A549 (cell line): Measurements from ENCODE around the gene INKA2.

Experiments
- CBX8 ChIP-seq: fragments of 200-600 bp; sonication (generic); IDR thresholded peaks from 2 replicates; pipeline ENCODE4 v1.6.1; 2016
- CEBPB ChIP-seq, 2 experiments: fragments of >200 bp in 1 of 2; sonication (Bioruptor Twin) in 1 of 2; formaldehyde crosslinking in 1 of 2; IDR thresholded peaks; 2 replicates each; pipeline ENCODE4 v1.6.1; 2012 to 2016
- CHD2 ChIP-seq: fragments of 150-350 bp; IDR thresholded peaks from 2 replicates; pipeline ENCODE4 v1.6.1; 2014; ENCODE audit warnings: low read length; ENCODE audit not compliant: partially characterized antibody
- EHMT2 ChIP-seq: fragments of 200-600 bp; sonication (generic); IDR thresholded peaks from 2 replicates; pipeline ENCODE4 v1.6.1; 2016; ENCODE audit warnings: antibody characterized with exemption, low read depth, mild to moderate bottlenecking, moderate library complexity
- EP300 ChIP-seq, 2 experiments: fragments of >200 bp; sonication (Bioruptor Twin); formaldehyde crosslinking; IDR thresholded peaks; 2 replicates in 1 of 2; 3 replicates in 1 of 2; pipeline ENCODE4 v1.6.1; 2016 to 2017
- HDAC2 ChIP-seq: fragments of 200-600 bp; sonication (generic); IDR thresholded peaks from 2 replicates; pipeline ENCODE4 v1.6.1; 2016
- JUN ChIP-seq, 2 experiments: fragments of >200 bp; sonication (Bioruptor Twin); formaldehyde crosslinking; IDR thresholded peaks; 2 replicates in 1 of 2; 3 replicates in 1 of 2; pipeline ENCODE4 v1.6.1; 2016 to 2017
- MAFK ChIP-seq: fragments of 450-650 bp; IDR thresholded peaks from 2 replicates; pipeline ENCODE4 v1.6.1; 2014; ENCODE audit not compliant: partially characterized antibody
- NPAS2 ChIP-seq: fragments of 250-450 bp; sonication (Bioruptor Pico); IDR thresholded peaks from 2 replicates; pipeline ENCODE4 v1.8.0; 2022; ENCODE audit warnings: mild to moderate bottlenecking, moderate library complexity, borderline replicate concordance
- POLR2A ChIP-seq: IDR thresholded peaks from 2 replicates; pipeline ENCODE4 v1.6.1; 2012; ENCODE audit warnings: mild to moderate bottlenecking, low read length
- RAD21 ChIP-seq, 2 experiments: fragments of >200 bp in 1 of 2; sonication (Bioruptor Twin) in 1 of 2; formaldehyde crosslinking in 1 of 2; IDR thresholded peaks in 1 of 2; conservative IDR thresholded peaks in 1 of 2; 2 replicates in 1 of 2; 3 replicates in 1 of 2; pipeline ENCODE4 v1.6.1; 2012 to 2018; ENCODE audit warnings: inconsistent platforms in 1 of 2
- RFX5 ChIP-seq: fragments of 450-650 bp; IDR thresholded peaks from 2 replicates; pipeline ENCODE4 v1.7.1; 2014; ENCODE audit warnings: antibody characterized with exemption, mild to moderate bottlenecking, moderate library complexity
- TF ChIP-seq, protein P1 (sequence below): fragments of >200 bp; sonication (Bioruptor Twin); formaldehyde crosslinking; IDR thresholded peaks from 3 replicates; pipeline ENCODE4 v1.5.1; 2016

- TF ChIP-seq, protein P1, sequence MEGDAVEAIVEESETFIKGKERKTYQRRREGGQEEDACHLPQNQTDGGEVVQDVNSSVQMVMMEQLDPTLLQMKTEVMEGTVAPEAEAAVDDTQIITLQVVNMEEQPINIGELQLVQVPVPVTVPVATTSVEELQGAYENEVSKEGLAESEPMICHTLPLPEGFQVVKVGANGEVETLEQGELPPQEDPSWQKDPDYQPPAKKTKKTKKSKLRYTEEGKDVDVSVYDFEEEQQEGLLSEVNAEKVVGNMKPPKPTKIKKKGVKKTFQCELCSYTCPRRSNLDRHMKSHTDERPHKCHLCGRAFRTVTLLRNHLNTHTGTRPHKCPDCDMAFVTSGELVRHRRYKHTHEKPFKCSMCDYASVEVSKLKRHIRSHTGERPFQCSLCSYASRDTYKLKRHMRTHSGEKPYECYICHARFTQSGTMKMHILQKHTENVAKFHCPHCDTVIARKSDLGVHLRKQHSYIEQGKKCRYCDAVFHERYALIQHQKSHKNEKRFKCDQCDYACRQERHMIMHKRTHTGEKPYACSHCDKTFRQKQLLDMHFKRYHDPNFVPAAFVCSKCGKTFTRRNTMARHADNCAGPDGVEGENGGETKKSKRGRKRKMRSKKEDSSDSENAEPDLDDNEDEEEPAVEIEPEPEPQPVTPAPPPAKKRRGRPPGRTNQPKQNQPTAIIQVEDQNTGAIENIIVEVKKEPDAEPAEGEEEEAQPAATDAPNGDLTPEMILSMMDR: no peak
- TF ChIP-seq POLR2A: peak; percentile 26
- TF ChIP-seq CHD2: no peak
- no peak for TF ChIP-seq HDAC2
- TF ChIP-seq EP300 (IDR thresholded peaks at IDR 0.05): no peak
- no peak for TF ChIP-seq RAD21 (conservative IDR thresholded peaks at IDR 0.05 in 1 of 2, IDR thresholded peaks at IDR 0.05 in 1 of 2)
- TF ChIP-seq CEBPB (IDR thresholded peaks at IDR 0.05): no peak
- TF ChIP-seq JUN (IDR thresholded peaks at IDR 0.05): no peak
- TF ChIP-seq NPAS2 (CRISPR knock-in tag): no peak
- TF ChIP-seq MAFK: no peak
- no peak for TF ChIP-seq EHMT2
- TF ChIP-seq CBX8: no peak
- no peak for TF ChIP-seq RFX5
Observed at GRCh38 chr1:111738436-111739193, 580 bp downstream of the INKA2 start.
